Heart left ventricle (tissue), 16 donors: ENCODE results near the gene DLX4. TPM values are rescaled to one million over a fixed set of nuclear protein-coding genes. Genes with fewer than 3 reads are reported as not detected.
A peak's percentile ranks its signal among the peaks of the same experiment; 100 is the strongest.

Experiments
- ATAC-seq, 4 donors: fragments of 200-7000 bp; cut with Tn5 transposase; one replicate each; pipeline ENCODE4 v1.9.1; 2020 to 2022; ENCODE audit warnings: moderate library complexity in 4 of 4, mild to moderate bottlenecking in 3 of 4, moderate number of reproducible peaks in 1 of 4
- DNase-seq, 5 donors: peaks; one replicate each; pipeline ENCODE4 v3.0.0-alpha.2; 2020
- H3K27ac ChIP-seq, 12 donors: fragments of 200-600 bp; sonication (generic) in 4 of 12; one replicate each; pipeline versions ENCODE4 v1.5.0 to v1.8.0; 2016 to 2022; ENCODE audit warnings: mild to moderate bottlenecking in 2 of 12
- H3K27me3 ChIP-seq, 9 donors: fragments of 200-600 bp; sonication (generic) in 2 of 9; one replicate each; pipeline versions ENCODE4 v1.5.1 to v1.8.0; 2016 to 2022; ENCODE audit warnings: mild to moderate bottlenecking in 3 of 9
- H3K36me3 ChIP-seq, 9 donors: fragments of 200-600 bp; sonication (generic) in 2 of 9; one replicate each; pipeline versions ENCODE4 v1.5.0 to v1.8.0; 2018 to 2022; ENCODE audit warnings: mild to moderate bottlenecking in 2 of 9
- H3K4me1 ChIP-seq, 12 donors: fragments of 200-600 bp; sonication (generic) in 4 of 12; one replicate each; pipeline versions ENCODE4 v1.5.0 to v1.8.0; 2016 to 2022; ENCODE audit warnings: mild to moderate bottlenecking in 3 of 12
- H3K4me3 ChIP-seq, 12 donors: fragments of 200-600 bp; sonication (generic) in 4 of 12; one replicate each; pipeline versions ENCODE4 v1.5.0 to v1.8.0; 2017 to 2022; ENCODE audit warnings: mild to moderate bottlenecking in 9 of 12, moderate library complexity in 4 of 12
- H3K9me3 ChIP-seq, 12 donors: fragments of 200-600 bp; sonication (generic) in 4 of 12; one replicate each; pipeline versions ENCODE4 v1.5.0 to v1.8.0; 2016 to 2022; ENCODE audit warnings: mild to moderate bottlenecking in 1 of 12
- CTCF ChIP-seq, 12 donors: fragments of 200-600 bp; sonication (generic) in 4 of 12; IDR thresholded peaks; one replicate each; pipeline versions ENCODE4 v1.5.0 to v1.8.0; 2018 to 2022; ENCODE audit warnings: antibody characterized with exemption in 12 of 12, mild to moderate bottlenecking in 5 of 12
- POLR2A ChIP-seq, 2 donors: fragments of 450-650 bp; IDR thresholded peaks; one replicate each; pipeline ENCODE4 v1.6.1; 2017; ENCODE audit warnings: antibody characterized with exemption in 2 of 2, mild to moderate bottlenecking in 2 of 2, moderate library complexity in 2 of 2
- WGBS, 4 donors: extraction: QIAGEN DNeasy Blood & Tissue Kit in 2 of 4; methylation state at CpG; one replicate each; pipeline versions ENCODE4 v1.1.5 to v1.1.7; 2013 to 2018; 5-methylcytosine and 5-hydroxymethylcytosine counted together
- intact Hi-C, 10 donors: fragments of 100-400 bp; cut with DNase I; formaldehyde crosslinking; loops; one replicate each; pipeline versions ENCODE4 v1.11.1 to v1.14.2; 2022
- polyA plus RNA-seq, 2 donors: library from polyadenylated mRNA; stranded (reverse); fragments of 200-250 nt; gene quantifications; one replicate each; pipeline ENCODE4 v1.2.3, GENCODE V29; 2013
- total RNA-seq, 9 donors: library from RNA; depleted of rRNA in 2 of 9; stranded (reverse); fragments of >200 nt in 2 of 9; fragmentation: NEBNext Ultra II Directional in 3 of 9; extraction: Animal tissue kit (Norgen Biotek cat#: 25700) in 3 of 9; gene quantifications; one replicate each; pipeline versions ENCODE4 v1.1.0 to v1.2.4, GENCODE V29; 2016 to 2023
- donor health status: ischemic (EF 13 %, LVEDD 7.1; RV severe dilation, severe dysfunction).
- donor health status: healthy with polysubstance abuse.
- donor health status: DM: no; HTN: yes; CAD: no.
- donor health status: DM: no; HTN: no; CAD: no.
- donor health status: ischemic (EF 25% LVEDD 6.9; RV normal size, moderate dysfunction).
- donor health status: ischemic (EF 25% LVEDD 5.7; RV mildly dilated, moderate dysfunction).
- donor health status: healthy.
- donor health status: DM: yes; HTN: yes; CAD: no.
- donor health status: ischemic (EF 35%, LVEDD 5.7; RV mildly dilated, moderate dysfunction).
- donor health status: nonischemic (EF 11% LVEDD 7.7; RV severe dilation, severe dysfunction).
- donor health status: DM: yes; HTN: yes; CAD: no.
- donor health status: PGD.
- donor health status: ischemic (EF 29% LVEDD 5.4; RV normal size, mild dysfunction).
- donor health status: nonischemic (EF 23%, LVEDD 6.1; RV moderate dilation, normal function).

Gene DLX4
- total and polyA plus RNA-seq, 11 donors: 0.03 to 0.19 TPM; not detected in 9

GRCh38 chr17:49976163-49976827, 7.3 kb downstream of the DLX4 start:
- WGBS, 4 donors: 72 to 80% (median 74%) methylated on average over 5 of the region's 5 CpGs
- Histone ChIP-seq H3K27me3 (peaks cover 17 to 93% (median 35%) of the 10 kb centered on the region in 9 donors), H3K27ac (no peak overlapping the region), H3K4me1 (peaks cover 0 to 18% (median 10%) of the 10 kb centered on the region in 12 donors), H3K36me3 (no peaks in the 10 kb centered on the region), H3K4me3 (no peak overlapping the region), H3K9me3 (no peaks in the 10 kb centered on the region)
- no peak for TF ChIP-seq CTCF (IDR thresholded peaks at IDR 0.05)
- no peak for TF ChIP-seq POLR2A (IDR thresholded peaks at IDR 0.05)
- no peak for ATAC-seq
- peak in 1 of 5 donors; percentile 7 for DNase-seq
- intact Hi-C loops: no loop called here

- 58 to 76% (median 66%) methylated on average over 4 of the region's 4 CpGs for WGBS, 4 donors
- Histone ChIP-seq H3K27me3 (peaks cover 12 to 90% (median 30%) of the 10 kb centered on the region in 9 donors), H3K4me1 (peaks cover 0 to 14% (median 9%) of the 10 kb centered on the region in 12 donors), H3K4me3 (no peak overlapping the region), H3K9me3 (no peaks in the 10 kb centered on the region), H3K27ac (no peak overlapping the region), H3K36me3 (no peaks in the 10 kb centered on the region)
- TF ChIP-seq CTCF (IDR thresholded peaks at IDR 0.05): no peak
- no peak for TF ChIP-seq POLR2A (IDR thresholded peaks at IDR 0.05)
- no peak for ATAC-seq
- intact Hi-C loops: no loop called here
- DNase-seq: no peak
Measured at GRCh38 chr17:49976828-49977202, 7.8 kb downstream of the DLX4 start.

GRCh38 chr17:49977463-49978389, 8.7 kb downstream of the DLX4 start:
- WGBS, 4 donors: 54 to 67% (median 55%) methylated on average over 7 of the region's 7 CpGs
- intact Hi-C loops: no loop called here

More at GRCh38 chr17:49977463-49978389, 8.7 kb downstream of the DLX4 start:
- no peak for ATAC-seq
- peaks cover 3 to 90% (median 21%) of the 10 kb centered on the region in 9 donors for H3K27me3 ChIP-seq
- no peaks in the 10 kb centered on the region for H3K36me3 ChIP-seq
- peak in 1 of 5 donors; percentile 3 for DNase-seq
- TF ChIP-seq CTCF (IDR thresholded peaks at IDR 0.05) (no peak), POLR2A (IDR thresholded peaks at IDR 0.05) (no peak)
- no peak overlapping the region for H3K27ac ChIP-seq
- H3K4me1 ChIP-seq: peaks cover 0 to 5% (median under 1%) of the 10 kb centered on the region in 12 donors
- H3K4me3 ChIP-seq: no peak overlapping the region
- H3K9me3 ChIP-seq: no peaks in the 10 kb centered on the region
